GM12873 (cell line): ENCODE results near the gene CEP76.

ENCODE experiments used
- TF ChIP-seq, protein P1 (sequence below): IDR thresholded peaks from 2 replicates; pipeline ENCODE4 v1.5.1; 2012; ENCODE audit warnings: low read depth, mild to moderate bottlenecking, moderate library complexity, low read length, control low read depth; ENCODE audit not compliant: insufficient read depth; ENCODE audit errors: missing control alignments

Gene CEP76

DNA sequence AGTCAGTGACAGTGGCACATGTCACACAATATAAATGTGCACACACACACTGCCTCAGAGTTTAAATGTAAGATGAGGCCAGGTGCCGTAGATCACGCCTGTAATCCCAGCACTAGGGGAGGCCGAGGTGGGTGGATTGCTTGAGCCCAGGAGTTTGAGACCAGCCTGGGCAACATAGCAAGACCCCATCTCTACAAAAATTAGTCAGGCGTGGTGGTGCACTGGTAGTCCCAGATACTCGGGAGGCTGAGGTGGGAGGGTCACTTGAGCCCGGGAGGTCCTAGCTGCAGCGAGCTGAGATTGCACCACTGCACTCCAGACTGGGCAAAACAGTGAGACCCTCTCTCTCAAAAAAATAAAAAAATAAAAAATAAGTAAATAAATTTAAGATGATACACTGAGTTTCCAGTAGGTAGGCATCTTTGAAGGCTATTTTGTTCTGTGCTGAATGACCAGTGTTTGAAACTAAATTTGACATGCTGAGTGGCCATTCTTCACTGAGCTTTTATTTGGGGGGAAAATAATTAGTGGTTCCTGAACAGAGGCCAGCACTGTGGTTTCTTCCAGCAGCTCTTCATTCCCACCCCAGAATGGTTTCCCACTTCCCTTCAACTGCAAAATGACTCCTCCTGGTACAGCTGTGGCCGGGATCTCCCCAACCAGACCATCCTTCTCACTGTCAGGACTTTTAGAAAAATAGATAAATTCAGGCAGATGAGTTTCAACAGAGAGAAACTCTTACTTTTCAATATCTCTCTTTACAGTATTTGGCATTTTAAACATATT lies 45.2 kb upstream of the CEP76 start:
- TF ChIP-seq, protein P1, sequence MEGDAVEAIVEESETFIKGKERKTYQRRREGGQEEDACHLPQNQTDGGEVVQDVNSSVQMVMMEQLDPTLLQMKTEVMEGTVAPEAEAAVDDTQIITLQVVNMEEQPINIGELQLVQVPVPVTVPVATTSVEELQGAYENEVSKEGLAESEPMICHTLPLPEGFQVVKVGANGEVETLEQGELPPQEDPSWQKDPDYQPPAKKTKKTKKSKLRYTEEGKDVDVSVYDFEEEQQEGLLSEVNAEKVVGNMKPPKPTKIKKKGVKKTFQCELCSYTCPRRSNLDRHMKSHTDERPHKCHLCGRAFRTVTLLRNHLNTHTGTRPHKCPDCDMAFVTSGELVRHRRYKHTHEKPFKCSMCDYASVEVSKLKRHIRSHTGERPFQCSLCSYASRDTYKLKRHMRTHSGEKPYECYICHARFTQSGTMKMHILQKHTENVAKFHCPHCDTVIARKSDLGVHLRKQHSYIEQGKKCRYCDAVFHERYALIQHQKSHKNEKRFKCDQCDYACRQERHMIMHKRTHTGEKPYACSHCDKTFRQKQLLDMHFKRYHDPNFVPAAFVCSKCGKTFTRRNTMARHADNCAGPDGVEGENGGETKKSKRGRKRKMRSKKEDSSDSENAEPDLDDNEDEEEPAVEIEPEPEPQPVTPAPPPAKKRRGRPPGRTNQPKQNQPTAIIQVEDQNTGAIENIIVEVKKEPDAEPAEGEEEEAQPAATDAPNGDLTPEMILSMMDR = no peak

DNA sequence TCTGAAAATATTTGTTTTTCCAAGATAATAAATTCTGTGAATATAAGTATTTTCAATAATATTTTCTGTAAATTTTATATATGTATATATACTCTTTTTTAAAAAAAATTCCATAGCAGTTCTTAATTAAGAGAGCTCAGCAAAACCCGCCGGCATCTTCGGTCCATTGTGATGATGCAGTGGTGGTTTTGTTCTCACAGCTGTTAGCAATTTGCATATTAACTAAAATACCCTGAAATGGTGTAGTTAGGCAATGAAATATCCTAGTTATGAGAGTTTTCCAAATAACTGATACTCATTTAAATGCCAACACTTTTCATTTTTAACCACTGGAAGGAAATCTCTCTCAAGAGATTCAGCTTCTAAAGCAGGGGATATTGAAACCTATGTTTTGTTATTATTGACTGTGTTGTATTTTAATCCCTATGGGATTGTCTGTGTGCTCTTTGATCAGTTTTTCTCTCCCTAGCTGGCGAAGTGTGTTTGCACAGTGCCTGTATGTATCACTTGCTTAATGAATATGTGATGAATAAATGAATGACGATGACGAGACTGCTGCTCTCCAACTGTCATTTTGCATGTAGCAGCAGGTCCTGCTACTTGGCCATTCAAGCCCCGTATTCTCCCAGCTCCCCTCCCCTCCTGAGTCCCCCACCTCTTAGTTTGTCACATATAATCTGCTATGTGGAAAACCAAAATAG lies 42.7 kb upstream of the CEP76 start:
- TF ChIP-seq, protein P1 = no peak

DNA sequence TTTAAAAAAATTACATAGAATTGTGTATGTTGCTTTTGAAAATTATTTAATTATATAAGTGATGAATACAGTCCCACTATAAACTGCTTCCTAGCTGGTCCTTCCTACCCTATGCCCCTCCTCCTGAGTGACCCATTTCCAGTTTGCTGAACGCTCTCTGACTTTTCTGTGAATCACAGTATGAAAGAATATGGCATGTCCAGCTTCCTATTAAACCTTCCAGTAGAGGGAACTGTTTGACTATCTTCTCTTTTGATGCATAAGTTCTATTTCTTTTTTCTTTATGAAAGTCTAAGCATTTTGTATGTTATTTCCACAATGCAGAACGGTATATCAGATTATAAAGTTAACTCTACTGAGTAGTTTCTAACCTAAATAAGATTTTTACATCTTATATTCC lies 41.6 kb upstream of the CEP76 start:
- TF ChIP-seq, protein P1 = peak; percentile 50

- TF ChIP-seq, protein P1 = no peak
Measured at GRCh38 chr18:12742453-12742852, 39.9 kb upstream of the CEP76 start.

GRCh38 chr18:12741351-12741750 lies 38.8 kb upstream of the CEP76 start:
- TF ChIP-seq, protein P1 = no peak

- TF ChIP-seq, protein P1 = peak; percentile 16
Measured at GRCh38 chr18:12737243-12737902, 34.9 kb upstream of the CEP76 start.

DNA sequence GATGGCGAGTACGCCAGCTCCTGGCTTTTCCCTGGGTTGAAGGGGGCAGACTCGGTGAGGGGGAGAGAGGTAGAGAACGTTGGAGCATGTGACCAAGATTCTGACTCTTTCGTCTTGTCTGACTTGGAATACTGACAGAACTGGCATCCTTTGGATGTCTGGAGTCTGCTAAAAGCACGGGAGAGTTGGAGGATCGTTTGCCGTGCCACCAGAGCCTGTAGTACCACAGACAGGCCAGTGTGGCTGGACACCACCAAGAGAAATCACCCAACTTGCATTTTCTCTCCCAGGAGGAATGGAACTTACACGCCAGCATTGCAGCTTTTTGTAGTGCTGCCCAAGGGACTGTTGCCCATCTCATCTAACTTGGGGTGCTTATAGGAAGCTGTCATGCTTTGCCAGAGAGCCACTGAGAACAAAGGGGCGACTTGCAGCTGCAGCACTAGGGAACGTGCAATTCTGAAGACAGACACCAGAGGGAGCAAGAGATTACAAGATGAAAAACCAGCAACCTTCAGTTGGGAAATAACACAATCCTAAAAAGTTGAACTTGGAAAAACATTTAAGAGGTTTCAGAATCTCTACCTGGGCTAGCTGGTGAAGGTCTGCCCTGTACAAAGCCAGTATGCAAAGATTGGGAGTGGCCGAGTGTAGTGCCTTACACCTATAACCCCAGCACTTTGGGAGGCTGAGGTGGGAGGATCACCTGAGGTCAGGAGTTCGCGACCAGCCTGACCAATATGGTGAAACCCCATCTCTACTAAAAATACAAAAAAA lies 24.4 kb upstream of the CEP76 start:
- TF ChIP-seq, protein P1 = peak; percentile 89
